Measurements from ENCODE around the gene SLC6A18.
"Not testable (repeated sequence)": the region's sequence is repeated elsewhere in the genome, so short reads cannot be mapped to it uniquely, and the experiment has no call there.

SLC6A18 gene

DNA sequence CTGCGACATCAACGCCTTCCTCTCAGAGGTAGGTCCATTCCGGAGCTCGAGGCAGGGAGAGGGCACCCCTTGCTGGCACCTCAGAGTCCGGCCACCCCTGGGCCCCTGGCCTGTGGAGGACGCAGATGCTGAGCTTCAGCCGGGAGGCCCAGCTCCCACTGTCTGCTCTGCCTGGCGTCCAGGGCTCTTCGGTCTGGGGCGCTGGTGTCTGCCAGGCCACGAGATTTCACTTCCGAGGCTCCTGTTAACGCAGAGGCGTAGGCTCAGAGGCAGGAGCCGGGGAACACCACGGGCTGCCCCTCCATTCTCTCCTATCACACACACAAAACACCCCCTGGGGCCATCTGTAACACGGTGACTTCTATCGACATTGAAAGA is 8.3 kb upstream of the SLC6A18 start:
- DNase-seq: no peak

DNA sequence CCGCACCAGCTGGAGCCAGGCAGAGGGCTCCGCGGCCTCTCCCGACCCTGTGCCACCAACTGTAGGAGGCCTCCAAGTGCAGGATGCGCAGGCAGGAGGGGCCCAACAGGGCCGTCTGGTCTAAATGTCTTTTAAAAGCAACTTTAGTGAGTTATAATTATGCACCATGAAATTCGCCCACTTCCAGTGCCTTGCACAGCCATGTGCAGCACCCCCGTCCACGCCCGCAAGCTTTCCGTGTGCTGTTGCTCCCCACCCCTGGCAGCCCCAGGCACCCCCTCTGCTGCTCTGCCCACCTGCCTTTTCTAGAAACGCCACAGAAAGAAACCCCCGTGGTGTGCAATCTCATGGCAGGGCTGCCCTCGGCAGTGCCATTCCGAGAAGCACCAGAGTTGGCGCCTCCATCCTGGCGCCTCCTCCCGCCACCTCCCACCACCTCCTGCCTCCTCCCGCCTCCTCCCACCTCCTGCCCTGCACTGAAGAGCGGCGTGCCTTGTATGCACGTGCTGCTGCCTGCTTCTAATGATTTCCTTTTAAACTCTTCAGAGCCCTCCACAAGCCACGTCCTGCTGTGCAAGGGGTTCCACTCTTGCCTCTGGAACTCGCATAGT is 7.5 kb upstream of the SLC6A18 start:
- peak in 1 of 2 experiments; percentile 23 for DNase-seq

DNA sequence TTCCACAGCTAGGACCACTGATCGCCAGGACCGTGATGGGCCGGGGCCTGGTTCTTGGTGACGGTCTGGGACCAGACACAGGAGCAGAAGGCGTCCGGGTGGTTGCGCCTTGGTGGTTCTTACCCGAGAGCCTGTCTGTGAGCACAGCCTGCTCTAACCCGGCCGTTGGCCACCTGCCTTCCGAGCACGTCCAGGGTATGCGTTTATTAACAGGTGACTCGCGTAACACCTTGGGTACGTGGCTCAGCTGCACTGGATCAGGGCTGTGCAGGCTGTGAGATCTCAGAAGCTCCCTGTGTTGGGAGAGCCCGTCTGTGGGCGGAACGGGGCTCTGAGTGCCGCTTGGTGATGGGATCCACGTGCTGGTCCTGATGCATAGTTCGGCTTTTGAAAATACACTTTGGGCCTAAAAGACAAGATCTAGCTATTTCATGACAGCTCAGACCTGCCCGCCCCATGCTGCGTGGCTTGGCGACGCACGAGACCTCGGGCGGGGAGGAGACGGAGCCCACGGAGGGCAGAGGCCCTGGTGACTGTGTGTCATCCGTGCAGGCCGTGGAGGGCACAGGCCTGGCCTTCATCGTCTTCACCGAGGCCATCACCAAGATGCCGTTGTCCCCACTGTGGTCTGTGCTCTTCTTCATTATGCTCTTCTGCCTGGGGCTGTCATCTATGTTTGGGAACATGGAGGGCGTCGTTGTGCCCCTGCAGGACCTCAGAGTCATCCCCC is 6.7 kb upstream of the SLC6A18 start:
- DNase-seq: no peak

DNA sequence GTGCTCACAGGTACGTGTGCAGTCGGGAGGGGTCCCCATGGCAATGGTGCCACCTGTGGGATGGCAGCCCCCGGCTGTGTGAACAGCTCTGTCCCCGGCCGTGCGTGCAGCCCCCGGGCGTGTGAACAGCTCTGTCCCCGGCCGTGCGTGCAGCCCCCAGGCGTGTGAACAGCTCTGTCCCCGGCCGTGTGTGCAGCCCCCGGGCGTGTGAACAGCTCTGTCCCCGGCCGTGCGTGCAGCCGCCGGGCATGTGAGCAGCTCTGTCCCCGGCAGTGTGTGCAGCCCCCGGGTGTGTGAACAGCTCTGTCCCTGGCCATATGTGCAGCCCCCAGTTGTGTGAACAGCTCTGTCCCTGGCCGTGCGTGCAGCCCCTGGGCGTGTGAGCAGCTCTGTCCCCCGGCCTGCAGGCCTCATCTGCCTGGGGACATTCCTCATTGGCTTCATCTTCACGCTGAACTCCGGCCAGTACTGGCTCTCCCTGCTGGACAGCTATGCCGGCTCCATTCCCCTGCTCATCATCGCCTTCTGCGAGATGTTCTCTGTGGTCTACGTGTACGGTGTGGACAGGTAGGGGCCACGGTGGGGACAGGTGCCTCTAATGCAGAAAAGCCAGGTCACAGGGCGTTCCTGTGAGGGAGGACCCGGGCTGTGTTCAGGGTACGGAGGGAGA is 5.9 kb upstream of the SLC6A18 start:
- DNase-seq: no peak

DNA sequence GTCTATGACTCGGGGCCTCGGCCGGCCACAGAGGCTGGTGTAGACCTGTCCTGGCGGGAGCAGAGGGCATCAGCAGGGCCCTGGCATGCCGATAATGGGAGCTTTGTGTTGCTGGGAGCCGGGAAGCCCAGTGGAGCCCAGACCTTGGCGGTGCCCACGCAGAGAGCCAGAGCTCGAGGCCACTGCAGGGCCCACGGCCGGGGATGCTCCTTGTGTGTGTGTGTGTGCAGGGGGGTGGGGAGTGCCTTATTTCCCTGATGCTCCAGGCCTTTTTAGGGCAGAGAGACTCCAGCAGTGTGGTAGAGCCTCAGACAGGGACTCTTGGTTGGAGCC is 5.4 kb upstream of the SLC6A18 start:
- no peak for DNase-seq

DNA sequence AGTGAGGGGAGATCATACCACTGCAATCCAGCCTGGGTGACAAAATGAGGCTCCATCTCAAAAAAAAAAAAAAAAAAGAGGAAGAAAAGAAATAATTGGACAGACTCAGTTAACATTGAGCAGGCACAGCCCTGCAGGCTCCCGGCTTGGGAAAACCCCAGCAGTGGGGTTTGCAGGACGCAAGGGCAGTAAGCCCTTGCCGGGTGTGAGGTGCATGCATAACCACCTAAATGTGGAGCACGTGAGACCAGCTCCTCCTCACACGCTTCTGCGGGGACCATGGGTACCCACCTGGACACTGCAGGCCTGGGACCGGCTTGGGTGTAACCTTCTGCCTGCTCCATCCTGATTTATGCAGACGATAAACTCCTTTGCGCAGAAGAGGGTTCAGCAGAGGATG is 4.8 kb upstream of the SLC6A18 start:
- no peak for DNase-seq

DNA sequence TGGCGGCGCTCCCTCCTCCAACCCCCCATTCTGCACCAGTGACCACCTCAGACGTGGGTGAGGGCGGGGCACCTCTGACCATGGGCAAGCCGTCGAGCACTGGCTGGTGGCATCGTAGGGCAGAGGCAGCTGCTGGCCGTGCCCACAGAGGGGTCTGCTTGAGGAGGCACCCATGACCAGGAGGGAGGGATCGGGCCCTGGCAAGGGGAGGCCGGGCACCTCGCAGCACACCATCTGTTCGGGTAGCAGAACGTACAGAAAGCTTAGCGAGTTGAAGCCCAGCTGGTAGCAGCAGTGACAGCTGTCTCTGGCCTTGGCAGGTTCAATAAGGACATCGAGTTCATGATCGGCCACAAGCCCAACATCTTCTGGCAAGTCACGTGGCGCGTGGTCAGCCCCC is 4.3 kb upstream of the SLC6A18 start:
- no peak for DNase-seq

DNA sequence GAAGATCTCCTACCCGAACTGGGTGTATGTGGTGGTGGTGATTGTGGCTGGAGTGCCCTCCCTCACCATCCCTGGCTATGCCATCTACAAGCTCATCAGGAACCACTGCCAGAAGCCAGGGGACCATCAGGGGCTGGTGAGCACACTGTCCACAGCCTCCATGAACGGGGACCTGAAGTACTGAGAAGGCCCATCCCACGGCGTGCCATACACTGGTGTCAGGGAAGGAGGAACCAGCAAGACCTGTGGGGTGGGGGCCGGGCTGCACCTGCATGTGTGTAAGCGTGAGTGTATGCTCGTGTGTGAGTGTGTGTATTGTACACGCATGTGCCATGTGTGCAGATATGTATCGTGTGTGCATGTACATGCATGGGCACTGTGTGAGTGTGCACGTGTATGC is 3.5 kb upstream of the SLC6A18 start:
- DNase-seq: no peak

DNA sequence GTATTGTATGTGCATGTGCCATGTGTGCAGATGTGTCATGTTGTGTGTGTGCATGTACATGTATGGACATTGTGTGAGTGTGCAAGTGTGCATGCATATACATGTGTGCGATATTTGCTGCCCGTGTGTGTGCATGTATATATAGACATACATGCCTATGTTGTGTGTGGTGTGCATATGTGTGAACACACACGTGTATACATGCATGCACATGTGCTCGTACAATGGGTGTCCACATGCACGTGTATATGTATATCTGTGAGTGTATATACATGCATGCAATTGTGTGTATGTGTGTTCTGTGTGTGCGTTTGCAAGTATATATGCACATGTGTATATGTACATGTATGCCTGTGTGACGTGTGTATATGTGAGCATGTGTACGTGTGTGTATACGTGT is 3.0 kb upstream of the SLC6A18 start:
- no peak for DNase-seq

DNA sequence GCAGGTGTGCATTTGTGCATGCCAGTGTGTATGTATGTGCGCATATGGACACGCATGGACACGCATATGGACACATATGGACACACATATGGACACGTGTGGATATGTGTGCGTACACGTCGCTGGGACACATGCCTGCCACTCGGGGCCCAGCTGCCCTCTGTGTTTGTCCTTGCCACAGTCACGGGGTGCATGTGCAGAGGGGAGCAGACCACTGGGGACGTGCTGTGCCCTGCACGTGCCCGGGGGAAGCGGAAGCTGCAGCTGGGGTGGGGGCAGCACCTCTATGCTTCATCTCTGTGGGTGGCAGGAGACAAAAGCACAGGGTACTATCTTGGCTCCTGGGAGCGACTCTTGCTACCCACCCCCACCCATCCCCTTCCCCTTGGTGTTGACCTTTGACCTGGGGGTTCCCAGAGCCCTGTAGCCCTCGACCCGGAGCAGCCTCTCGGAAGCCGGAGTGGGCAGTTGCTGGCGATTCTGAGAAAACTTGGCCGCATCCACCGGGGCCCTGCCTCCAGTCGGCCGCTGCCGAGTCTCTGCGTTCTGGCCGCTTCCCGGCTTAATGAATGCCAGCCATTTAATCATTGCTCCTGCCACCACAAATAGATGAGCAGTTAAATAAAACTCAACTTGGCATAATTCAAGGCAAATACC is 2.4 kb upstream of the SLC6A18 start:
- no peak for DNase-seq

DNA sequence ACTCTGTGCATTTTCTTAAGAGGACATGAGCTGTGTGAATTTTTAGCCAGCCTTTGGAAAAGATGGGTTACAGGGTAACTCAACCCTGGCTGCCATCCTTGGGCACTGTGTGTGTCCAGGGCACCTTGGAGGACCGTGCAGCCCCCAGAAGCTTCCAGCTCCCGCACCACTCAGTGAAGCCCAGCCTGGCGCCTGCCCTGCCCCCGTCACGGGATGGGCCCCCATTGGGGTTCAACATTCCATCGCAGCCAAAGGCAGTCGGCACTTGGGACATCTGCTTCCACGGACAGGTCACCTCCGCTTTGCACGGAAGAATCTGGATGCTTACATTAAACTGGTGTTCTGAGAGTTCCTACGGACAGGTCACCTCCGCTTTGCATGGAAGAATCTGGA is 1.9 kb upstream of the SLC6A18 start:
- no peak for DNase-seq

DNA sequence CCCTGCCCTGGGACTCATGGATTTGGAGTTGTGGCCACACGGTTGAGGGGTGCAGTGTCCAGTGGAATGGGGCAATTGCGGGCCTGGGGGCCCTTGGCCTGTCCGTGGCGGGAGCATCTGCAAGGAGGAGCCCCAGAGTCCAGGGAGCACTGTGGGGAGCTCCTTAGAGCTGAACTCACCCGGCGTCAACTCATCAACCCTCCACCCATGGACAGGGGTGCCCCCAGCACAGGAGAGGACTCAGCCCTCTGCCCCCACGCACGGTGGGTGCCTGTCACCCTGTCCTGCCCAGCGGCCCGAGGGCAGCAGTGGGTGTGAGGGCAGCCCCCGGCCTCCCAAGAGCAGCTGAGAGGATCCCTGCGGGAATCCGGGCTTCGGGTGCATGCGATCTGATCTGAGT is 550 bp upstream of the SLC6A18 start:
- DNase-seq: no peak

DNA sequence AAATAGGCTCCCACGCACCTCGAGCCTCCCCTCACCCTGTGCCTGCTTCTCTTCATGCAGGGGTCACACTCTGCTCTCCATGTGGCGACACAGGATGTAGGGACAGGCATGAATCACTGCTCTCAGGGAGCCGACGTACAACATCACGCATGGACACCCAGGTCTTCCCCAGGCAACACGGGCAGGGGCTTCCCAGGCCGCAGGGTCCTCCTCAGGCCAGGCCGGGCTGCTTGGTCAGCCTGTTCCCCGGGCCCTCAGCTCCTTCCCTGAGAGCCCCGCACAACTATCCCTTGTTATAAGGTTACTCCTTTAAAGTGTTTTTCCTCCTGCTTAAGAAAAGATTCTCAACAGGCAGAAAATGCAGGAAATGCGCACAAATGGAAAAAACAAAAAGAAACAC is 1.1 kb downstream of the SLC6A18 start:
- DNase-seq: no peak

DNA sequence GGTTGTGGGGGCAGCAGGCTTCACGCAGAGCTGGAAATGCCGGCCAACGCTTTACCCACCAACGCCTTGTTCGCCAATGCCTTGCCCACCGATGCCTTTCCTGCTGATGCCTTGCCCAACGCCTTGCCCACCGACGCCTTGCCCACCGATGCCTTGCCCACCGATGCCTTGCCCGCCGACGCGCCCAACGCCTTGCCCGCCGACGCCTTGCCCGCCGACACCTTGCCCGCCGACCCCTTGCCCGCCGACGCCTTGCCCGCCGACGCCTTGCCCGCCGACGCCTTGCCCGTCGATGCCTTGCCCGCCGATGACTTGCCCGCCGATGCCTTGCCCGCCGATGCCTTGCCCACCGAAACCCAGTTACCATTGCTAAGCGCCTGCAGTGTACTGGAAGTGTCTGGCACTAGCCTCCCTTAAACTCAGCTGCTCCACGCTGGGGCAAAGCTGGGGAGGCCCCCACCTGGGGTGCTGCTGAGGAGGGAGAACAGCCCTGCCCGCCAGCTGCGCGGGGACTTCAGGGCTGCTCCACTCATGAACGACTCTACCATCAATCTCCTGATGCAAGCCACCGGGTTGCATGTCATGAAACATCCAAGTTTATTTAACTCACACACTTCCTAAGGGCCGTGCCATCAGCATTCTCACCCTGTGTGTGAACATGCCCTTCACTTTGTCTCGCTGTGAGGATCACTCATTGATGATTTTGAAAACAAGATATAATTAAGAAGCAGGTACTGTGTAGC is 1.8 kb downstream of the SLC6A18 start:
- peak; percentile 22 to 39 for DNase-seq

DNA sequence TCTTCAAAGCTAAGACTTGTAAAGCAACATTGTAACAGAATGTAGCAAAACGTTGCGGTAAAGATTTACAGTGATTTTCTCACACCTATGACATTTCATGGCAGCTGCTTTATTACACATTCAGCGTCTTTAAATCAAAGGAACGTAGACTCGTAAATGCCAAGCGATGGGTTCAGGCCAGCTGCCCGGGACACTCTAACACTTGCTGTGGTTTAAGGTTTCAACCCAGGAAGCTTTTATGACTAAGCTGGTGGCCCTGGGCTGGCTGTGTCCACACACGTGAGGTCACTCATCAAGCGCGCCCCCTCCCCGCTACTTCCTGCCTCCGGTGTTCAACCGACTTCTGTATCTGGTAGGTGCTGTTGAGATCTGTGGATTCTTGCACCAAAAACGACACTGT is 2.5 kb downstream of the SLC6A18 start:
- DNase-seq: peak; percentile 94 to 98

DNA sequence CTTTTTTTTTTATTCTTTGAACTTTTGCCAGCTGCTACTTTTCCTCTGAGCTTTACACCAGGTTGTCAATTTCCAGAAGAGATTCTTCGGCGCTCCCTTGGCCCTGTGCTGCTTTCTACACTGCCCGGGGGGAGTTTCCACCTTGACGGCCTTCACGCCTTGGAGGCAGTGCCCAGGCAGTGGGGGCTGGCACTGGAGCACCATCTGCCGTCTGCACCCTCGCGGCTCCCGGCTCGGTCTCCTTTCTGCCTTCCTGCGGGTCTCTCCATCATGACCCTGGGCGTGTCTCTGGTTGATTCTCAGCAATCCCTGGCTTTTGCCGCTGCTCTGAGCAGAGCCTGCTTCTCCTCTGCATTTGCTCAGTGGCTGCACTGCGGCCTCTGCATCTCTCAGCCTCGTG is 2.9 kb downstream of the SLC6A18 start:
- peak; percentile 53 to 73 for DNase-seq

DNA sequence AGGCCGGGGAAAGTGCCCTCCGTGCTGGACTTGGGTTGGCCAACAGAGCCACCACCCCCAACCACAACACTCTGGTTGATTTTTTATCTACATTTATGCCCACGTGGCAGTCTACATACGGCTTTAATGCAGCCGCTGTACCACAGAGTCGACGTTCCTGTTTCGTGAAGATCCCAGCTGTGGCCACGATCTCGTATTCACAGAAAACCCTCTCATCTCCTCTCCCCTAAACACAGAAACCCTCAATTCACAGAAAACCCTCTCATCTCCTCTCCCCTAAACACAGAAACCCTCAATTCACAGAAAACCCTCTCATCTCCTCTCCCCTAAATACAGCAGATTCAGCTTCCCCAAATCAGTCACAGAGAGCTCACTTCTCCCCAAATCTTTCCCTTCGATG is 3.8 kb downstream of the SLC6A18 start:
- not testable (repeated sequence) for DNase-seq

DNA sequence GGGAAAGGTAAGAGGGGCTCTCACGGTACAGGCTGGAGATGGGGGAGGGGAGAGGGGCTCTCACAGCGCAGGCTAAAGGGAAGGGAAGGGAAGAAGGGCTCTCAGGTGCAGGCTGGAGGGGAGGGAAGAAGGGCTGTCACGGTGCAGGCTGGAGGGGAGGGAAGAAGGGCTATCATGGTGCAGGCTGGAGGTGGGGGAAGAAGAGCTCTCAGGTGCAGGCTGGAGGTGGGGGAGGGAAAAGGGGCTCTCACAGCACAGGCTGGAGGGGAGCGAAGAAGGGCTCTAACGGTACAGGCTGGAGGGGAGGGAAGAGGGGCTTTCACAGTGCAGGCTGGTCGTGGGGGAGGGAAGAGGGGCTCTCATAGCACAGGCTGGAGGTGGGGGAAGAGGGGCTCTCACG is 4.6 kb downstream of the SLC6A18 start:
- no peak for DNase-seq

DNA sequence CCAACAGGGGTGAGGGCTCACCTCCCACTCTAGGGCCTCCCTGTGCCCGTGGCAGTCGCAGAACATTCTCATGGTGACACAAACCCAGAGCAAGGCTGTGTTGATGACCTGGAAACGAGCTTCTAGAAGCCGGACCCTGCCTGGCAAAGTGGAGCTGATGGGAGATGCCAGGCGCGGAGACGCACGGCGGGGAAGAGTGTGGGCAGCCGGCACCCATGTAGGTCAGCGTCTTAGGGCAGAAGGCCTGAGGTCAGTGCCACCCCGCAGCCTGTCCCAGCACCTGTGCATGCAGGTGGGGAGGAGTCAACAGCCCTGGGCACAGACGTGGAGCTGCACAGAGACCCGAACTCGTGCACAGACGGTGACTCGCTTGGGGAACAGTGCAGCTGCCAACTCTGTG is 5.4 kb downstream of the SLC6A18 start:
- no peak for DNase-seq

DNA sequence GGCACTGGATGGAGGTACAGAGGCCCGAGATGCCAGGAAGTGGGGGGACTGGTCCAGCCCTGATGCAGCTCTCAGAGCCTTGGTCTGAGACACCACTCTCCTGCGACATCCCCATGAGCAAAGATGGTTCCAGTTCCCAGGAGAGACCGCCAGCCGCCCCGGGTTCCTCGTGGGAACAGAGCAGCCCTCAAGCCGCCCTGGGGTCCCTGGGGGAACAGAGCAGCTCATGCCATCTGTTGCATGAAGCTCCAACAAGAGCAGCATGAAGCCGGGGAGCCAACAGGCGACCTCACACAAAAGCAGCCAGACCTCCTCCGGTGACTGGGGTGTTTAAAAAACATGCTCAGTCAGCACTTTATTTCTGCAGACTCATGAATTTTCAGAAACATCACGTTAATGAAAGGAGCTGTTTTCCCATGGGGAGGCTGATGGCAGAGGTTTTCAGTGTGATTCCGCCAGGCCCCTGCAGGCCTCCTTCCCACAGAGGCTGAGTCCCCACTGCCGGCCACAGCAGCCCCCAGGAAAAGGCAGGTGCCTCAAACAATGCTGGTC is 6.2 kb downstream of the SLC6A18 start:
- no peak for DNase-seq

DNA sequence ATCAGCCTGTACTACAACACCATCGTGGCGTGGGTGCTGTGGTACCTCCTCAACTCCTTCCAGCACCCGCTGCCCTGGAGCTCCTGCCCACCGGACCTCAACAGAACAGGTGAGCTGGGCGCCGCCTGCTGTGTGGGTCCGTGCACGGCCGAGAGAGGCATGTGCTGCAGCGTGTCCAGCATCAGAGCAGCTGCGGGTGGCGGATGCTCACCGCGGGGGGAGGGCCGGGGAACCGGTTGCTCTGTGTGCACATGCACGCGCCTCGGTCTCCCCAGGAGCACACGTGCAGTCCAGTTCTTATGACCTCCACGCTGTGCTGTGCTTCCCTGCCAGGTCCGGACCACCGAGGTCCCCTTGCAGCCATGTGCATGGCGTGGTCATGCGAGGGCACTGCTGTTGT is 7.6 kb downstream of the SLC6A18 start:
- no peak for DNase-seq

DNA sequence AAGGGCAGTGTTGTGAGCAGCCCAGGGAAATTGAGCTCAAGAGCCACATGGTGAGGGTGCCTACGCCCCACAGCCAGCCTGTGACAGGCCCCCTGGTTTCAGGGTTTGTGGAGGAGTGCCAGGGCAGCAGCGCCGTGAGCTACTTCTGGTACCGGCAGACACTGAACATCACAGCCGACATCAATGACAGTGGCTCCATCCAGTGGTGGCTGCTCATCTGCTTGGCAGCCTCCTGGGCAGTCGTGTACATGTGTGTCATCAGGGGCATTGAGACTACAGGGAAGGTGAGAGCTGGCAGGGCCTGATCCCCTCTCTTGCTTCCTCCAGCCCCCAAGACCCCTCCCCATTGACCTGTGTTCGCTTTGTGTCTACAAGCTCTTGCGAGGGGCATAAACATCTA is 10.2 kb downstream of the SLC6A18 start:
- DNase-seq: peak; percentile 66

DNA sequence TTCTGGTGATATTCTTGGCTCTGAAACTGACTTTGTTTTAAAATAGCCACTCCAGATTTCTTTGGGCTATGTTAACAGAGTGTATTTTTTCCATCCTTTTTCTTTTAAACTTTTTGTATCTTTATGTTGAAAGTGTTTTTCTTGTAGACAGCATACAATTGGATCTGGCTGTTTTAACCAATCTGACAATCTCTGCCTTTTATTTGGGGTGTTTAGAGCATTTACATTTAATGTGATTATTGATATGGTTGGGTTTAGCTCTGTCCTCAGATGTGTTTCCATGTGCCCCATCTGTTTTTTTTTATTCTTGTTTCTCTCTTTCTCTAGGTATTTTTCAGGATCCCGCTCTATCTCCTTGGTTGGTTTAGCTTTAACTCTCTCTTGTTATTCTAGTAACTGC is 10.7 kb downstream of the SLC6A18 start:
- no peak for DNase-seq

All from SHP77 (cell line).